Measurements from ENCODE around the gene ARHGEF10L.

Gene ARHGEF10L

DNA sequence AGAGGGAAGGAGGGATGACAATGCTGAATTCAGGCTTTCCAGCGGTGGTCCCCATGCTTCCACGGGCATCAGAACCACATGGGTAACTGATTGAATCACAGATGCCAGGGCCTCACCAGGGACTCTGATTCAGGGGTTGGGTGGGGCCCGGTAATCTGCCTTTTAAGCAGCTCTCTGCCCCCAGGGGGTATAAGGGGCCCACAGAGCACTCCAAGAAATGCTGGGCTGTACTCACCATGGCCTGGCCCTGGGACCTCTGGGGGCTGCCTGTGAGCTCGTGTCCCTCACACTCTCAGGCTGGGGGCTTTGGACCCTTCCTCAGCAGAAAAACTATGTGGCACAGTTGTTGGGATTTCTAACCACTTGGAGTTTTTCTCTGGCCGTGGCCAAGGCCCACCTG, 70.6 kb downstream of the ARHGEF10L start:
- H3K27me3 ChIP-seq (ENCODE audit: insufficient read depth, low read length, poor library complexity) = peaks cover 4% of the 10 kb centered on the region
- no peak overlapping the region for H3K4me2 ChIP-seq (ENCODE audit: insufficient read depth, low read length)
- no peak overlapping the region for H3K27ac ChIP-seq (ENCODE audit: low read length)
- ATAC-seq (ENCODE audit: insufficient read depth, low read depth) (no peak), DNase-seq (no peak)
- TF ChIP-seq EZH2 (IDR thresholded peaks at IDR 0.05; ENCODE audit: borderline replicate concordance, low read depth, low read length, severe bottlenecking) = no peak
- TF ChIP-seq, protein P1, sequence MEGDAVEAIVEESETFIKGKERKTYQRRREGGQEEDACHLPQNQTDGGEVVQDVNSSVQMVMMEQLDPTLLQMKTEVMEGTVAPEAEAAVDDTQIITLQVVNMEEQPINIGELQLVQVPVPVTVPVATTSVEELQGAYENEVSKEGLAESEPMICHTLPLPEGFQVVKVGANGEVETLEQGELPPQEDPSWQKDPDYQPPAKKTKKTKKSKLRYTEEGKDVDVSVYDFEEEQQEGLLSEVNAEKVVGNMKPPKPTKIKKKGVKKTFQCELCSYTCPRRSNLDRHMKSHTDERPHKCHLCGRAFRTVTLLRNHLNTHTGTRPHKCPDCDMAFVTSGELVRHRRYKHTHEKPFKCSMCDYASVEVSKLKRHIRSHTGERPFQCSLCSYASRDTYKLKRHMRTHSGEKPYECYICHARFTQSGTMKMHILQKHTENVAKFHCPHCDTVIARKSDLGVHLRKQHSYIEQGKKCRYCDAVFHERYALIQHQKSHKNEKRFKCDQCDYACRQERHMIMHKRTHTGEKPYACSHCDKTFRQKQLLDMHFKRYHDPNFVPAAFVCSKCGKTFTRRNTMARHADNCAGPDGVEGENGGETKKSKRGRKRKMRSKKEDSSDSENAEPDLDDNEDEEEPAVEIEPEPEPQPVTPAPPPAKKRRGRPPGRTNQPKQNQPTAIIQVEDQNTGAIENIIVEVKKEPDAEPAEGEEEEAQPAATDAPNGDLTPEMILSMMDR (IDR thresholded peaks at IDR 0.05; ENCODE audit: borderline replicate concordance, extremely low read depth, low read length, poor library complexity, severe bottlenecking) = no peak
- H3K79me2 ChIP-seq (ENCODE audit: insufficient read depth, low read length) = no peaks in the 10 kb centered on the region
- no peaks in the 10 kb centered on the region for H3K4me1 ChIP-seq (ENCODE audit: insufficient read depth, low read length)
- peaks cover 5% of the 10 kb centered on the region; the same call in 1 of the 2 replicates for H4K20me1 ChIP-seq (ENCODE audit: insufficient read depth, low read length)
- H3K9me3 ChIP-seq (ENCODE audit: insufficient read depth, low read length, severe bottlenecking) = no peaks in the 10 kb centered on the region
- H3K4me3 ChIP-seq (ENCODE audit: low read depth in 1 of 2, low read length in 2 of 2) = no peak overlapping the region
- H2AFZ ChIP-seq (ENCODE audit: low read depth, low read length) = no peak overlapping the region
- no peak overlapping the region for H3K9ac ChIP-seq (ENCODE audit: low read depth, low read length)
- no peaks in the 10 kb centered on the region for H3K36me3 ChIP-seq (ENCODE audit: insufficient read depth, low read length)

DNA sequence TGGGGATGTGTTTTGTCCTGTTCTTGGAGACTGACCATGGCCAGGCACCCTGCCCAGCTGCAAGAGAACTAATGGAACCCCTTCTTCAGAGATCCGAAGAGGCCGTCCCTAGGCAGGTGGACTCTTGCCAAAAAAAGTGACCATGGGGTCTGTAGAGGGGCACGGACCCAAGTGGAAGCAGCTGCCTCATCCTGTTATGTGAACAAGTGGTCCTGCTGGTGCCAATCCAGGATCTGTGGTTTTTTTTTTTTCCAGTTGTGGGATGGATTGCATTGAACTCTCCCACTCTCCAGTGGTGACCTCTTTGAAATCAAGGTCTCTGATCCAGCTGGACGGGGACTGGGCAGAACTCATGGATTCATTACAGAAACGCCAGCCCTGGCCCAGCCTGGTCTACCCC, 71.2 kb downstream of the ARHGEF10L start:
- H3K9me3 ChIP-seq (ENCODE audit: insufficient read depth, low read length, severe bottlenecking) = no peaks in the 10 kb centered on the region
- H4K20me1 ChIP-seq (ENCODE audit: insufficient read depth, low read length) = peaks cover 5% of the 10 kb centered on the region; the same call in 1 of the 2 replicates
- H3K79me2 ChIP-seq (ENCODE audit: insufficient read depth, low read length) = no peaks in the 10 kb centered on the region
- ATAC-seq (ENCODE audit: insufficient read depth, low read depth) (no peak), DNase-seq (no peak)
- H3K27ac ChIP-seq (ENCODE audit: low read length) = no peak overlapping the region
- H3K36me3 ChIP-seq (ENCODE audit: insufficient read depth, low read length) = no peaks in the 10 kb centered on the region
- H3K9ac ChIP-seq (ENCODE audit: low read depth, low read length) = no peak overlapping the region
- no peak for TF ChIP-seq EZH2 (IDR thresholded peaks at IDR 0.05; ENCODE audit: borderline replicate concordance, low read depth, low read length, severe bottlenecking)
- TF ChIP-seq, protein P1 (IDR thresholded peaks at IDR 0.05; ENCODE audit: borderline replicate concordance, extremely low read depth, low read length, poor library complexity, severe bottlenecking) = no peak
- H3K4me1 ChIP-seq (ENCODE audit: insufficient read depth, low read length) = no peaks in the 10 kb centered on the region
- H2AFZ ChIP-seq (ENCODE audit: low read depth, low read length) = no peak overlapping the region
- H3K4me3 ChIP-seq (ENCODE audit: low read depth in 1 of 2, low read length in 2 of 2) = no peak overlapping the region
- peaks cover 4% of the 10 kb centered on the region for H3K27me3 ChIP-seq (ENCODE audit: insufficient read depth, low read length, poor library complexity)
- no peak overlapping the region for H3K4me2 ChIP-seq (ENCODE audit: insufficient read depth, low read length)

DNA sequence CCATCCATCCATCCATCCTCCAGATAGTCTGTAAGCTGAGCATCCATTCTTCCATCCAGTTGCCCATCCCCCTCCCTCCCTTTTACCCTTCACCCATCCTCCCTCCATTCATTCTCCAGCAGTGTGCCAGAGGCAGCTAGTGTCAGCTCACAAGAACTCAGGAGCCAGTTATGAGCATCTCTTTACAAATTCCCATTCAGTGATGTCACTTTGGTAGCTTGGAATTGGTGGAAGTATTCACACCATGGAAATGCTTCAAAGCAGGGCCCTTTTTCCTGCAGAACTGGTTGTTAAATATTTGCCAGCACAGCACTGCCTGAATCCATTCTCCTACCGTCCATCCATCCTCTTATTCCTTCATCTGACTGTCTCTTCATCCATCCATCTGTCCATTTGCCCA, 72.5 kb downstream of the ARHGEF10L start:
- Histone ChIP-seq H2AFZ (ENCODE audit: low read depth, low read length) (no peak overlapping the region), H3K79me2 (ENCODE audit: insufficient read depth, low read length) (no peaks in the 10 kb centered on the region), H3K27ac (ENCODE audit: low read length) (no peak overlapping the region), H3K27me3 (ENCODE audit: insufficient read depth, low read length, poor library complexity) (peaks cover 4% of the 10 kb centered on the region), H3K4me3 (ENCODE audit: low read depth in 1 of 2, low read length in 2 of 2) (no peak overlapping the region), H3K36me3 (ENCODE audit: insufficient read depth, low read length) (no peaks in the 10 kb centered on the region), H4K20me1 (ENCODE audit: insufficient read depth, low read length) (peaks cover 5% of the 10 kb centered on the region; the same call in 1 of the 2 replicates), H3K9me3 (ENCODE audit: insufficient read depth, low read length, severe bottlenecking) (no peaks in the 10 kb centered on the region), H3K9ac (ENCODE audit: low read depth, low read length) (no peak overlapping the region), H3K4me2 (ENCODE audit: insufficient read depth, low read length) (no peak overlapping the region), H3K4me1 (ENCODE audit: insufficient read depth, low read length) (no peaks in the 10 kb centered on the region)
- ATAC-seq (ENCODE audit: insufficient read depth, low read depth) = no peak
- DNase-seq = no peak
- TF ChIP-seq, protein P1 (IDR thresholded peaks at IDR 0.05; ENCODE audit: borderline replicate concordance, extremely low read depth, low read length, poor library complexity, severe bottlenecking) = no peak
- TF ChIP-seq EZH2 (IDR thresholded peaks at IDR 0.05; ENCODE audit: borderline replicate concordance, low read depth, low read length, severe bottlenecking) = no peak

DNA sequence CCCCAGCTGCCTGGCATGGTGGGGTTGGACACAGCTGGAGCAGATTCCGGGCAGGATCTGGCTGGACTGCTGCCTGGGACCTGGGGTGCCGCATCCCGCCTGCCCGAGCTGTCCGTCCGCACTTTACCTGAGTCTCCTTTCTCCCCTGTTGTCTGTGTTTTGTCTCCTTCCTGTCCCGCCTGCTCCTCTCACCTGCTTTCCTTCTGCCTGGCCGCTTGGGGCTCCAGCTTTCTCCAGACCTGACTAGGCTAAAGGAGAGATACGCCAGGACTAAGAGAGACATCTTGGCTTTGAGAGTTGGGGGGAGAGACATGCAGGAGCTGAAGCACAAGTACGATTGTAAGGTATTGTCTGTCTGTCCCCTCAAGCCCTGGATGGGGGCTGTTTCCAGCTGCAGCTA, 73.3 kb downstream of the ARHGEF10L start:
- Histone ChIP-seq H3K27me3 (ENCODE audit: insufficient read depth, low read length, poor library complexity) (peaks cover 4% of the 10 kb centered on the region), H3K4me3 (ENCODE audit: low read depth in 1 of 2, low read length in 2 of 2) (no peak overlapping the region), H3K27ac (ENCODE audit: low read length) (no peak overlapping the region), H3K9me3 (ENCODE audit: insufficient read depth, low read length, severe bottlenecking) (no peaks in the 10 kb centered on the region), H3K9ac (ENCODE audit: low read depth, low read length) (no peak overlapping the region), H3K4me1 (ENCODE audit: insufficient read depth, low read length) (no peaks in the 10 kb centered on the region), H2AFZ (ENCODE audit: low read depth, low read length) (no peak overlapping the region), H3K36me3 (ENCODE audit: insufficient read depth, low read length) (no peaks in the 10 kb centered on the region), H3K79me2 (ENCODE audit: insufficient read depth, low read length) (no peaks in the 10 kb centered on the region), H4K20me1 (ENCODE audit: insufficient read depth, low read length) (peaks cover 5% of the 10 kb centered on the region; the same call in 1 of the 2 replicates), H3K4me2 (ENCODE audit: insufficient read depth, low read length) (no peak overlapping the region)
- DNase-seq (no peak), ATAC-seq (ENCODE audit: insufficient read depth, low read depth) (no peak)
- TF ChIP-seq EZH2 (IDR thresholded peaks at IDR 0.05; ENCODE audit: borderline replicate concordance, low read depth, low read length, severe bottlenecking) = no peak
- TF ChIP-seq, protein P1 (IDR thresholded peaks at IDR 0.05; ENCODE audit: borderline replicate concordance, extremely low read depth, low read length, poor library complexity, severe bottlenecking) = no peak
